NT2/D1 (cell line): ENCODE data around the gene CACNA1C.
A peak's percentile ranks its signal among the peaks of the same experiment; 100 is the strongest.

Experiments used
- DNase-seq: peaks from one replicate; pipeline ENCODE4 v3.0.0-alpha.2; 2011; ENCODE audit warnings: low read depth, low spot score
- H3K27me3 ChIP-seq: 2 replicates; pipeline ENCODE4 v1.6.0; 2011; ENCODE audit warnings: mild to moderate bottlenecking; ENCODE audit not compliant: insufficient read length, insufficient read depth
- H3K36me3 ChIP-seq: 2 replicates; pipeline ENCODE4 v1.6.1; 2011; ENCODE audit warnings: mild to moderate bottlenecking, low read length, mixed read lengths; ENCODE audit not compliant: insufficient read depth, insufficient read length
- H3K4me1 ChIP-seq: 2 replicates; pipeline ENCODE4 v1.5.1; 2011; ENCODE audit not compliant: insufficient read depth, insufficient read length
- H3K4me3 ChIP-seq: 2 replicates; pipeline ENCODE4 v1.5.1; 2011; ENCODE audit warnings: low read depth; ENCODE audit not compliant: insufficient read length
- H3K9ac ChIP-seq: 2 replicates; pipeline ENCODE4 v1.6.0; 2011; ENCODE audit warnings: low read depth; ENCODE audit not compliant: insufficient read length
- H3K9me3 ChIP-seq: 2 replicates; pipeline ENCODE4 v1.5.1; 2011; ENCODE audit warnings: mild to moderate bottlenecking, low read length; ENCODE audit not compliant: insufficient read depth
- SUZ12 ChIP-seq: IDR thresholded peaks from 2 replicates; pipeline ENCODE4 v1.6.1; 2011; ENCODE audit not compliant: insufficient read length, insufficient read depth; ENCODE audit errors: extremely low read depth
- YY1 ChIP-seq: IDR thresholded peaks from 2 replicates; pipeline ENCODE4 v1.6.1; 2011; ENCODE audit not compliant: insufficient read length, insufficient read depth
- ZNF274 ChIP-seq: IDR thresholded peaks from 2 replicates; pipeline ENCODE4 v1.6.1; 2011; ENCODE audit warnings: mild to moderate bottlenecking, low read depth, low read length

CACNA1C gene

GRCh38 chr12:2138294-2138693, 85.5 kb downstream of the CACNA1C start:
- Histone ChIP-seq H3K9me3 (peaks cover 20% of the 10 kb centered on the region; the same call in 1 of the 2 replicates), H3K36me3 (no peaks in the 10 kb centered on the region), H3K4me3 (no peak overlapping the region), H3K27me3 (no peaks in the 10 kb centered on the region), H3K9ac (peak overlapping the region; percentile 43), H3K4me1 (peaks cover 6% of the 10 kb centered on the region)
- TF ChIP-seq ZNF274 (no peak), SUZ12 (no peak), YY1 (no peak)
- no peak for DNase-seq

GRCh38 chr12:2138871-2139308, 86.1 kb downstream of the CACNA1C start:
- H3K36me3 ChIP-seq = no peaks in the 10 kb centered on the region
- peaks cover 6% of the 10 kb centered on the region for H3K4me1 ChIP-seq
- H3K27me3 ChIP-seq = no peaks in the 10 kb centered on the region
- TF ChIP-seq SUZ12 (no peak), YY1 (no peak), ZNF274 (no peak)
- H3K9me3 ChIP-seq = peaks cover 20% of the 10 kb centered on the region; the same call in 1 of the 2 replicates
- H3K4me3 ChIP-seq = no peak overlapping the region
- no peak overlapping the region for H3K9ac ChIP-seq
- no peak for DNase-seq

DNA sequence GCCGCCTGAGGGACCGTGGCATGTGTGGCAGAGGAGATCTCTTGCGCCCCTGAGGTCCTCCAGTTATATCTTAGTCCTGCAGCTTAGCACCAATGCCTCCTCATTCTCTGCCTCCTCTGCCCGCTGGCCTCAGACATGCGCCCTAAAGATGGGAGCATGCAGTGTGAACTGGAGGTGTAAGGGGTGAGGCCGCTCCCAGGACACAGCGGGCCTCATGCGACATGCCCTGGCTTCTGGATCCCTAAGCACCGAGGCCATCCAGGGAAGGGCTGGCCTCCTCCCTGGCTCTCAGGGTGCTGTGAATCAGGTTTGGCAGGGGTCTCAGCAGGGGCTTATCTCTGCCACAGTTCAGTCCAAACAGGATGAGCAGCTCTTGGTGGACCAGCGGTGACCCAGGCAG, 86.9 kb downstream of the CACNA1C start:
- no peak for DNase-seq
- no peaks in the 10 kb centered on the region for H3K27me3 ChIP-seq

GRCh38 chr12:2140858-2141519, 88.2 kb downstream of the CACNA1C start:
- no peak for DNase-seq
- Histone ChIP-seq H3K9me3 (peaks cover 20% of the 10 kb centered on the region; the same call in 1 of the 2 replicates), H3K4me1 (peaks cover 6% of the 10 kb centered on the region), H3K36me3 (no peaks in the 10 kb centered on the region), H3K9ac (no peak overlapping the region), H3K4me3 (no peak overlapping the region), H3K27me3 (no peaks in the 10 kb centered on the region)
- TF ChIP-seq YY1 = no peak
- no peak for TF ChIP-seq SUZ12
- TF ChIP-seq ZNF274 = no peak

More for the DNA sequence above, 86.9 kb downstream of the CACNA1C start:
- H3K9ac ChIP-seq = no peak overlapping the region
- H3K4me3 ChIP-seq = no peak overlapping the region
- peaks cover 20% of the 10 kb centered on the region; the same call in 1 of the 2 replicates for H3K9me3 ChIP-seq
- TF ChIP-seq SUZ12 = no peak
- no peak for TF ChIP-seq YY1
- TF ChIP-seq ZNF274 = no peak
- H3K4me1 ChIP-seq = peaks cover 6% of the 10 kb centered on the region
- H3K36me3 ChIP-seq = no peaks in the 10 kb centered on the region

DNA sequence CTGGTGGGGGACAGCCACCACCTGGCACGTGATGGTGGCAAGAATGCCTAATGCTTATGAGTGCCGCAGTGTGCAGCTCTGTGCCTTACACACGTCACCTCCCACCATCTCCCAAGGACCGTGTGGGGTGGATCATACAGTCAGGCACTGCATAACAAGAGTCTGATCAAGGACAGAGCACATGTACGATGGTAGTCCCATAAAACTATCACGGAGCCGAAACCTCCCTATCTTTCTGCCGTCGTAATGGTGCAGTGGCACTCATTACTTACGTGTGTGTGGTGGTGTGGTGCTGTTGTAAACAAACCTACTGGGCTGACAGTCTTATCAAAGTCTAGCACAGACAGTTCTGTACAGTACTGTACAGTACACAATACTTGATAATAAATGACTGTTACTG, 89.3 kb downstream of the CACNA1C start:
- TF ChIP-seq ZNF274 (no peak), YY1 (no peak), SUZ12 (no peak)
- Histone ChIP-seq H3K4me1 (peaks cover 4% of the 10 kb centered on the region), H3K9me3 (peaks cover 11% of the 10 kb centered on the region; the same call in 1 of the 2 replicates), H3K36me3 (no peaks in the 10 kb centered on the region), H3K4me3 (no peak overlapping the region), H3K27me3 (no peaks in the 10 kb centered on the region), H3K9ac (no peak overlapping the region)
- no peak for DNase-seq

DNA sequence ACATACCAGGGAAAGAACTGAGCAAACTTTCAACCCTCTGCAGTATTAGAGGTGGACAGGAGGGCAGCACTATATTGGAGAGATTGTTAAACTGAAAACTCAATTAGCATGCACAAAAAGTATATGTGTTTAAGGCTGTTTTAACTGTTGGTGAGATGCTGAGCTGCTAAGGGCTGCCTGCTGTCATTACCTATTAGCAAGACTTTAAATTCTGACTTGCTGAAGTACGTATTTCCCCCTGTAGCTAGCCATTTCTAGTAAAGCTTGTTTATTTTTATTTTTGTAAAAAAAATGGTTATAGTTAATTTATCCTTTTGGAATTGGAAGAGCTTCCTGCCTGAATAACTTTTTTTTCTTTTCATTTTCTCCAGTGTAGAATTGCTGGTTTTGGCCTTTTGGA, 92.2 kb downstream of the CACNA1C start:
- Histone ChIP-seq H3K9me3 (peaks cover 8% of the 10 kb centered on the region; the same call in 1 of the 2 replicates), H3K4me1 (no peaks in the 10 kb centered on the region), H3K4me3 (no peak overlapping the region), H3K27me3 (no peaks in the 10 kb centered on the region), H3K36me3 (no peaks in the 10 kb centered on the region), H3K9ac (no peak overlapping the region)
- DNase-seq = no peak
- TF ChIP-seq ZNF274 (no peak), YY1 (no peak), SUZ12 (no peak)

DNA sequence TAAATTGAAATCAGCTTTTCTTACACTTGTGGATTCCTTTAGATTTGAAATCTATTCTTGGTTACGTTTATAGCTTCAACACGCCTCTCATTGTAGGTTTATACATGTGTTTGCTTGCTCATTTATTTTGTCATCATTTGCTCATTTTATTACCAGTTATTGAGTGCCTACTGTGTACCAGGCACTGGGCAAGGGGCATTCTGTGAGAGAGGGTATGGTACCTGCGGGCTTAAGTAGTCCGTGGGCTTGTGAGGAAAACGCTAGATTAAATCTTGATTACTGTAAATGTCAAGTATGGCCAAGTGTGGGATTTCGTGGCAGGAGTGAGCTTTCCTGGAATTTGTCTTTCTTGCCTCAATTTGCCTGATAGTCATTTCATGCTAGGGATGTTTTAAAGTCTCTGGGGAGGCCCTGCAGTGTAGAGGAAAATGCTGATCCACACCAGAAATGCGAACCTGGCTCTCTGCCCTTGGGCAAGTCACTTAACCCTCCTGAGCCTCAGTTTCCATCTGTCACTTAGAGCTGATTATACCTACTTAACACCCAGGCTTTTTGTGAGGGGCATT, 92.7 kb downstream of the CACNA1C start:
- no peak for DNase-seq
- no peak overlapping the region for H3K4me3 ChIP-seq
- H3K27me3 ChIP-seq = no peaks in the 10 kb centered on the region
- H3K36me3 ChIP-seq = no peaks in the 10 kb centered on the region
- no peaks in the 10 kb centered on the region for H3K4me1 ChIP-seq
- H3K9me3 ChIP-seq = peaks cover 8% of the 10 kb centered on the region; the same call in 1 of the 2 replicates
- no peak overlapping the region for H3K9ac ChIP-seq
- no peak for TF ChIP-seq ZNF274
- no peak for TF ChIP-seq SUZ12
- no peak for TF ChIP-seq YY1
